T-helper 17 cell (primary cell): ENCODE data around the gene TRMU. TPM values are rescaled to one million over a fixed set of nuclear protein-coding genes. Genes with fewer than 3 reads are reported as not detected.
A peak's percentile ranks its signal among the peaks of the same experiment; 100 is the strongest.

ENCODE experiments used
- ATAC-seq: fragments of 150-1000 bp; cut with Tn5 transposase; 2 replicates; pipeline ENCODE4 v1.10.0; 2021; ENCODE audit warnings: mild to moderate bottlenecking, moderate library complexity
- DNase-seq, 3 donors: peaks; one replicate each; pipeline versions ENCODE4 v3.0.0 to v3.0.0-alpha.2; 2020 to 2021
- H3K9me3 ChIP-seq: one replicate; pipeline ENCODE4 v1.7.0; 2013; ENCODE audit warnings: low read length, mild to moderate bottlenecking; ENCODE audit not compliant: control insufficient read depth, poor library complexity, severe bottlenecking
- H3K27ac Mint-ChIP-seq: one replicate; pipeline ENCODE4 v1.8.0; 2022; ENCODE audit warnings: mild to moderate bottlenecking, moderate library complexity, mixed read lengths
- H3K27me3 Mint-ChIP-seq: one replicate; pipeline ENCODE4 v1.8.0; 2022; ENCODE audit warnings: mixed read lengths
- H3K36me3 Mint-ChIP-seq: one replicate; pipeline ENCODE4 v1.8.0; 2022; ENCODE audit warnings: low read depth, mixed read lengths
- H3K4me1 Mint-ChIP-seq: one replicate; pipeline ENCODE4 v1.8.0; 2022; ENCODE audit warnings: mild to moderate bottlenecking, mixed read lengths
- H3K4me3 Mint-ChIP-seq: one replicate; pipeline ENCODE4 v1.8.0; 2022; ENCODE audit warnings: mild to moderate bottlenecking, moderate library complexity, mixed read lengths
- total RNA-seq, 4 donors: library from RNA in 2 of 4; stranded (reverse) in 2 of 4; gene quantifications; one replicate each; pipeline ENCODE4 v1.2.3 and lab custom pipeline; 2022 to 2026

TRMU gene
- total RNA-seq, 2 donors from 2014 or later: 47.5 to 54.8 TPM

GRCh38 chr22:46351131-46351735 lies 15.7 kb downstream of the TRMU start:
- Mint-ChIP-seq H3K4me1 (peaks cover 4% of the 10 kb centered on the region), H3K27me3 (no peaks in the 10 kb centered on the region), H3K36me3 (peaks cover 4% of the 10 kb centered on the region), H3K4me3 (no peak overlapping the region), H3K27ac (no peak overlapping the region)
- H3K9me3 ChIP-seq: no peaks in the 10 kb centered on the region
- DNase-seq (no peak), ATAC-seq (no peak)

DNA sequence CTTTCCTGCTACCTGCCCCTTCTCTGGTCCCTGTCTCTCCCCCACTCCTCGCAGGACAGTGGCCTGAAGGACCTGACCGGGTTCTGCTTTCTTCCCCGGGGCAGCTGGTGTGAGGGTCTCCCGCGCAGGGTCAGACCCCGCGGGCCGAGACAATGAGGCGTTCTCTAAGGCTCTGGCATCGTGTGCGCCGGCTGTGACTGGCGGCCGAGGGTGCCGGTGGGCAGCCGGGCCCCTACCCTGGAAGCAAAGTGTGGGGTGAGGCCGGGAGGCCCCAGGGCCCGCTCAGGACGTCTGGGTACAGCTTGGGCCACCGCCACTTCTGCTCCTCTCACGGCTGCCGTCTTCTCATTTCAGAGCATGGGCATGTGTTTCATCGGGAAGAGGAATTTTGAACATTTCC lies 16.3 kb downstream of the TRMU start:
- H3K9me3 ChIP-seq: no peaks in the 10 kb centered on the region
- peaks cover 4% of the 10 kb centered on the region for H3K36me3 Mint-ChIP-seq
- peaks cover 4% of the 10 kb centered on the region for H3K4me1 Mint-ChIP-seq
- no peak overlapping the region for H3K27ac Mint-ChIP-seq
- no peaks in the 10 kb centered on the region for H3K27me3 Mint-ChIP-seq
- ATAC-seq (no peak), DNase-seq (no peak)
- no peak overlapping the region for H3K4me3 Mint-ChIP-seq

GRCh38 chr22:46352276-46352675 lies 16.8 kb downstream of the TRMU start:
- ATAC-seq (no peak), DNase-seq (no peak)
- H3K9me3 ChIP-seq: no peaks in the 10 kb centered on the region
- H3K4me1 Mint-ChIP-seq: peaks cover 4% of the 10 kb centered on the region
- peaks cover 4% of the 10 kb centered on the region for H3K36me3 Mint-ChIP-seq
- no peak overlapping the region for H3K4me3 Mint-ChIP-seq
- no peak overlapping the region for H3K27ac Mint-ChIP-seq
- no peaks in the 10 kb centered on the region for H3K27me3 Mint-ChIP-seq

- DNase-seq (no peak), ATAC-seq (no peak)
- Mint-ChIP-seq H3K4me1 (peaks cover 4% of the 10 kb centered on the region), H3K36me3 (peaks cover 4% of the 10 kb centered on the region), H3K27ac (no peak overlapping the region), H3K4me3 (no peak overlapping the region), H3K27me3 (no peaks in the 10 kb centered on the region)
- no peaks in the 10 kb centered on the region for H3K9me3 ChIP-seq
These were observed 17.3 kb downstream of the TRMU start for GRCh38 chr22:46352691-46353386.

DNA sequence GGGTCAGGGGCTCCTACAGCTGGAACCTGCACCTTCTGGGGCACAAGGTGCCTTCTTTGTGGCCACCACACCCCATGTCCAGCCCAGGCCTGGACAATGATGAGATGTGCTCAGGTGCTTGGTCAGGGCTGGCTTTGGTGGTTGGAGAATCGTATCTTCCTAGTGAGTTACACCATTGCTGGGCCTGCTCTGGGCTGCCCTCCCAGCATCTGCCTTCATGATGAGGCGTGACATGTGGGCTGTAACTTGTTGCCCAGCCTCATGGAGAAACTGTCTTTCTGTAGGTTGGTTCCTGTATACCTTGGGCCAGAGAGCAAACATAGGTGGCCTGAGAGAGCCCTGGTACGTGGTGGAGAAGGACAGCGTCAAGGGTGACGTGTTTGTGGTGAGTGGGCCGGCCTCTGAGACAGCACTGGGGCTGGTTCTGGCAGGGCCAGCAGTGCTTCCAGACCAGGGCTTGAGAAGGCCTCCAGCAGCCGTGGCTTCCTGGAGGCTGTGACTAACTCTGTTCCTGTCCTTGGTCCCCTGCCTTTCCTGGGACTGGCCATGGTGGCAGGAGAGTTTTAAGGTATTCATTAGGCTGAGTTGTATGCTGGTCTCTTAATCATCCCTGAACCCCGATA lies 18.1 kb downstream of the TRMU start:
- Mint-ChIP-seq H3K4me3 (no peak overlapping the region), H3K4me1 (peaks cover 4% of the 10 kb centered on the region), H3K27ac (peak overlapping the region; percentile 32), H3K36me3 (peaks cover 4% of the 10 kb centered on the region), H3K27me3 (no peaks in the 10 kb centered on the region)
- DNase-seq (no peak), ATAC-seq (no peak)
- H3K9me3 ChIP-seq: no peaks in the 10 kb centered on the region

GRCh38 chr22:46354176-46354992 lies 18.9 kb downstream of the TRMU start:
- ATAC-seq (no peak), DNase-seq (no peak)
- H3K27ac Mint-ChIP-seq: peak overlapping the region; percentile 32
- H3K4me3 Mint-ChIP-seq: no peak overlapping the region
- peaks cover 6% of the 10 kb centered on the region for H3K4me1 Mint-ChIP-seq
- no peaks in the 10 kb centered on the region for H3K27me3 Mint-ChIP-seq
- H3K9me3 ChIP-seq: no peaks in the 10 kb centered on the region
- H3K36me3 Mint-ChIP-seq: peaks cover 7% of the 10 kb centered on the region

- H3K27ac Mint-ChIP-seq: peak overlapping the region; percentile 70
- H3K4me1 Mint-ChIP-seq: peaks cover 6% of the 10 kb centered on the region
- H3K27me3 Mint-ChIP-seq: no peaks in the 10 kb centered on the region
- no peaks in the 10 kb centered on the region for H3K9me3 ChIP-seq
- H3K4me3 Mint-ChIP-seq: no peak overlapping the region
- ATAC-seq: no peak
- DNase-seq: no peak
- peaks cover 7% of the 10 kb centered on the region for H3K36me3 Mint-ChIP-seq
These were observed 19.4 kb downstream of the TRMU start for GRCh38 chr22:46354993-46355305.

- Mint-ChIP-seq H3K36me3 (peaks cover 7% of the 10 kb centered on the region), H3K4me3 (no peak overlapping the region), H3K27me3 (no peaks in the 10 kb centered on the region), H3K4me1 (peaks cover 6% of the 10 kb centered on the region), H3K27ac (peak overlapping the region; percentile 70)
- DNase-seq (peak in 1 of 3 donors; percentile 67), ATAC-seq (peak; percentile 71)
- no peaks in the 10 kb centered on the region for H3K9me3 ChIP-seq
These were observed 20.0 kb downstream of the TRMU start for GRCh38 chr22:46355369-46355995.

GRCh38 chr22:46355996-46356471 lies 20.5 kb downstream of the TRMU start:
- H3K4me3 Mint-ChIP-seq: no peak overlapping the region
- no peak for DNase-seq
- peaks cover 6% of the 10 kb centered on the region for H3K4me1 Mint-ChIP-seq
- H3K9me3 ChIP-seq: no peaks in the 10 kb centered on the region
- H3K36me3 Mint-ChIP-seq: peaks cover 6% of the 10 kb centered on the region
- peak; percentile 30 for ATAC-seq
- H3K27me3 Mint-ChIP-seq: no peaks in the 10 kb centered on the region
- no peak overlapping the region for H3K27ac Mint-ChIP-seq

DNA sequence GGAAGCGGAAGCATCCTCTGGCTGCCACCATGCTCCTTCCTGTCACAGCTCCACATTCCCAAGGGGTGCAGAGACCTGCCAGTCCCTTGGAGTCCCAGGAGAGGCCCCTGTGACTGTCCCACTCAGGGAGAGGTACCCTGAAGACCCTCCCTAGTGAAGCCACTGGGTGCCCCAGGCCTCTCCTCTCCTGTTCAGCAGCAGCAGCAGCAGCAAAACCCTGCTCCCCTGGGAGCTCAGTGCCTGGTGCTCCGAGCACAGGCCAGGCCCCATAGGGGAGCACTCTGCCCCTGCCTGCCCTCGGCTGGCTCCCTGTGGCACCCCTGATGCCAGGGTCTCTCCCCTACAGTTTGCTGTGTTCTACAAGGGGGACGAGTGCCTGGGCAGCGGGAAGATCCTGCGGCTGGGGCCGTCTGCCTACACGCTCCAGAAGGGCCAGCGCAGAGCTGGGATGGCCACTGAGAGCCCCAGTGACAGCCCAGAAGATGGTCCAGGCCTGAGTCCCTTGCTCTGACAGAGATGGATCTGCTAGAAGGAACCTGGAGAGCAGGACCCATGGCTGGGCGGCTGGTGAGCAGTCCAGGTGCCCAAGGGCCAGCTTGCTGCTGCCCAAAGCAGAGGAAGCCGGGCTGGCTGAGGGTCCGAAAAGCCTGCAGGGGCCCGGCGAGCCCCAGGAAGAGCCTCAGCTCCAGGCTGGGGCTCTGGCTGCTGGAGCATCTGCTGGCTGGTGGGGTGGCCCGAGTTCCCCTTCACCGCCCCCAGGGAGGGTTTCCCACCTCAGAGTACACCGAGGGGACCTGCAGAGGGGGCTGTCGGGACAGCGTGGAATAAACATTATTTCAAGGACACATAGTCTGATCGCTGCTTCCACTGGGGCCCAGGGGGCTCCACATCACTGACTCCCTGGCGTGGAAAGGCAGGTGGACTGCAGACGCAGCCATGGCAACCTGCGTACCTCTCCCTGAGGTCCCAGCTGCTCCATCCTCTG lies 21.3 kb downstream of the TRMU start:
- DNase-seq (no peak), ATAC-seq (no peak)
- H3K27me3 Mint-ChIP-seq: no peaks in the 10 kb centered on the region
- H3K4me3 Mint-ChIP-seq: no peak overlapping the region
- peaks cover 6% of the 10 kb centered on the region for H3K4me1 Mint-ChIP-seq
- H3K27ac Mint-ChIP-seq: no peak overlapping the region
- no peaks in the 10 kb centered on the region for H3K9me3 ChIP-seq
- H3K36me3 Mint-ChIP-seq: peaks cover 5% of the 10 kb centered on the region

DNA sequence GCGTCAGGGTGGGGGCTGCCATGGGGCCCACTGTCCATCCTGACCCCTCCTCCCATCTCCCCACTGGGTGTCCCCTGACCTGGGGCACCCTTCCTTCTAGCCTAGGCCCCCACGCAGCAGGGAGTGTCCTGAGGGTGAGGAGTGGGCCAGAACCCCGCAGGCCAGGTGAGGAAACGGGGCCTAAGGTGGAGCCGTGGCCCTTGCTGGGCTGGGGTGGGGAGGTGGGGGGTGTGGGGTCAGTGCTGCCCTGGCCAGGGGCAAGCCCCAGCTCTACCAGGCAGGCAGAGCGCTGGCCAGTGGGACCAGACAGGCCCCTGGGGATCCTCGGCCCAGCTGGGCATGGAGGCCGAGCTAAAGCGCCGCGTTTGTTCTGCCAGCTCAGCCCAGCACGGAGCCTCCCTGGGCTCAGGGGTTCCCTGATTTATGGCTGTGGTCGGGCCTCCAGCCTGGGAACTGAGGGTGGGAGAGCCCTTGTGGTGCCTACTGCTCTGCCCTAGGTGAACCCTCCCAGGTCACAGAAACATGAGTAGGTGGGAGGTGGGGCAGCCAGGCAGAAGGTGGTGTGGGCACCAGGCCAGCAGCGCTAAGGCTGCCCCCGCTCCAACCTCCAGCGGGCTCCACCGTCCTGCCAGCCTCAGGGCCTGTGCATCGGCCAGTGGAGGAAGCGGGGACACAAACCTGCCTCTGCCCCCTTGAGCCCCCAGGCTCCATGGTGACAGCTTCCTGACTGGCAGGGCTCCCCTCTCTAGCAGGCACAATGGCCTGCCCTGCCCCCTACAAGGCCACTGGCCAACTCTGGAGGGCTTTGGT lies 22.4 kb downstream of the TRMU start:
- Mint-ChIP-seq H3K4me1 (peaks cover 10% of the 10 kb centered on the region), H3K36me3 (peaks cover 5% of the 10 kb centered on the region), H3K27me3 (no peaks in the 10 kb centered on the region), H3K27ac (no peak overlapping the region), H3K4me3 (no peak overlapping the region)
- DNase-seq: no peak
- no peak for ATAC-seq
- no peaks in the 10 kb centered on the region for H3K9me3 ChIP-seq
